HG03139 (cell line): ENCODE measurements around the gene SPACA9.

Experiments used
- ATAC-seq: cut with Tn5 transposase; IDR thresholded peaks from one replicate; pipeline ENCODE4 v1.9.1; 2021; ENCODE audit not compliant: unreplicated experiment

The SPACA9 gene

GRCh38 chr9:132935026-132935425 lies 56.3 kb downstream of the SPACA9 start:
- no peak for ATAC-seq

GRCh38 chr9:132937463-132937901 lies 58.8 kb downstream of the SPACA9 start:
- no peak for ATAC-seq

GRCh38 chr9:132939169-132939568 lies 60.5 kb downstream of the SPACA9 start:
- ATAC-seq = no peak
